Activated T-cell treated with anti-CD3 and anti-CD28 coated beads, Interleukin-2, amount 50 U/mL, for 48 hours (primary cell): ENCODE results near the gene ZNF106.

ENCODE experiments used
- DNase-seq, 2 experiments: peaks; one replicate each; pipeline ENCODE4 v3.0.0-alpha.2; 2020

ZNF106 gene

DNA sequence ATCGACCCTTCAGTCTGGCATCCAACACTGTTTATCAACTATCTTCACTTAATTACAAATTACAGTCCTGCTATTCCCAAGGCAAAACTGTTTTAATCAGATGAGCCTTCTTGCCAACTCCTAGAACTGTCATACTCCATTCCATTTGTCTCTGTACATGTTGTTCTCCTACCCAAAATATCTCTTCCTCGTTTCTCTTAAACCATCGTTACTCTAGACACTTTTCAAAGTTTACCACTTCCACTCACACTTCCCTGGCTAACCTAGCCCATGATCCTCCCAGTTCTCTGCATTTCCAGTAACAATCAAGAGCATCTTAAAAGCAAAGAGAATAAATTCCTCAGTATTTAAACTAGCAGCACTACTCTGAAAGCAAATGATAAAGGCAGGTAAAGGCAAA lies 19.9 kb downstream of the ZNF106 start:
- no peak for DNase-seq

DNA sequence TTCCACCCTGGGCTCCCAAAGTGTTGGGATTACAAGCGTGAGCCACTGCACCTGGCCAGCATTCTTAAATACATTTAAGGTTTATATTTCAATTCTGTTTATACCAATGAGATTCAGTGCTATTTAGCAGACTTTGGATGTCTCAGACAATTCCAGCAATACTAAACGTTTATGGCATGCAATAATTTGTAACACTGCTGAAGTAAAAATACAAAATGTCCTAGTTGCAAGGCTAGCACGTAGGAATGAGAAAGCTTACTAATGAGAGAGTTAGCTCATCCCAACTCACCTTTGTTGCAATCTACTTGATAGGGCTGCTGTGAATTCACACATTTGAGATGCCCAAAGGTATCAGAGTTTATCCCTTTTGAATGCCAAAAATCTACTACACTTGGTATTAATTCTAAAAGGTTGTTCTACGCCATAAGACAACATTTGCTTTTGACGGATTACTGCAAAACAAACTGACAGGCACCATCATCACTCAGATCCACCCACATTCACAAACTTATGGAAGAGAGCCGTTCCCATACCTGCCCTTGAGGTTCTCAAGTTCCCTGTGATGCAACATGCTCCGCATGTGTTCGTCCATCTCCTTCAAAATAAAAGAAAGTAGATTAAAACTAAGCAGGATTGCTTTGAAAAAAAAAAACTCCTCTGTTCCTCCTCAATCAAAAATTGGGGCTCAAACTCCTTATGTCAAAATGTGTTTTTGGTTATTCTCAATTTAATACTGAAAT lies 25.3 kb downstream of the ZNF106 start:
- no peak for DNase-seq

DNA sequence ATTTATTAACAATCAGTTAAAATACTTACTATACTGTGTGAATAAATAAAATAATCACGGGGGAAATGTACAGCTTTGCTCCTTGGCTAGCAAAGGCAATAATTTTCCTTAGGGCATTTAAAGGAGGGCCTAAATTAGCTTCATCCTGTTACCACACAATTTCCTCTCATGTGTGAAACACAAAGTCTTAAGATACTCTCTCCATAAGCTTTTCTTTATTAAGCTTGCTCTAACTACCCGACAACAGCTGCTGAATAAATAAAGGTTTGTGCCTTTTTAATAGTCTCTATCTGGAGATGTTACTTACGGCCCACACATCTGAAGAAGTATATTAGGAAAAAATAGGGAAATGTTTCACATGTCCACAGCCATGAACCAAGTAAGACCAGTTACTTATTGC lies 29.7 kb downstream of the ZNF106 start:
- no peak for DNase-seq

DNA sequence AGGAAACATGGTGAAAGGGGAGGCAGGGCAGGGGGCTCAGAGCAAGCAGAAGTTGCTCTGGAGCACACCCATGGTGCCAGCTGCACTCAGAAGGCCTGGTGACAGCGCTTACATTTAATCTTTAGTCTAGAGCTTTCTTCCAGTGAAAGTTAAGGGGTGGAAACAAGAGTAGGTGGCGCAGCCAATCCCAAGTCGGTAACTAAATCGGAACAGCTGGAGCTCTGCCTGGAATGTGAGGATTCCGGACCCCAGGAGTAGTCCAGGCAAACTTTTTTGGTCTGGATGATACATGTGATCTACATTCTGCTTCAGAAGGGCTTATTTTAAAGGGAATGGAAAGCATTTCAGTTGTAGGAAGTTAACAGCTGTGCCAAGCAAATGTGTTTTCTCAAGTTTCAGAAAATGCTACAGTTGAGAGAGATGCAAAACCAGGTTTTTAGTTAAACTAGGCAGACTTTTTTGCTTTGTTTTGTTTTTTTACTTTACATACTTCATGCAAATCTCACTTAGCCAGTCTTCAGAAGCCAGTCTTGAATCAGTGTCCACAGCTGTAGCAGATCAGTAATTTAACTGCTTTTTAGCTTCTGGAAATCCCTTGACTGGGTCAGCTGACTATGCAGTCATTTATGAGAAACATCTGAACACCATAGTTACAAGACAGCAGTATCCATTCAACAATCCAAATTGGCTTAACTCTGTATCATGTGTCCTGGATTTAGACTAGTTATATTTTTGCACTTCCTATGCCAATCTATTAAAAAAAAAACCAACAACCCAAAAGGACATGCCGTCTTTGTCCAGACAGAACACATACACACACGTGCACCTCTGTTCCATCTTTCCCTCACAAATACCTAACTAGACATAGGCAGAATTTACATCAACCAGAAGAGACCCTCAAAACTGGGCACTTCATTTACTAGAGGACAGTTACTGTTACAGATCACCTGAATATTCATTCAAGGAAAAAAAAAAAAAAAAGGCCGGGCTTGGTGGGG lies 33.2 kb downstream of the ZNF106 start:
- no peak for DNase-seq

DNA sequence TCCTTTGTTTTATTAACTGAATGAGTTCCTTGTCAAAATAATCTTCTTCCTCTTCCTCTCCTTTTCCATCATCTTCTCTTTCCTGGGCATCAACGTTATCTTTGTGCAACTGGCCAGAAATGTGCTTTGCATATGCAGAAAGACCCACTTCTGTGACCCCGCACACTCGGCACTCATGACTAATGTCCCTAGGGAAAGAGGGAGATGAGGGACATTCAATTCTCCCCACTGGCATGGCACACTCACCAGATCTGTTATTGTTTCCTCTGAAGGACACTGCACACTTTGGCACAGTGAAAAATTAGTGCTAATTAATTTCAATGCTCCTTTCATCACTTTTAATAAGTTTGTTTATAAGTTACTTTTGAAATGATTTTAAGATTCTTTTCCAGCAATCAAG lies 34.0 kb downstream of the ZNF106 start:
- no peak for DNase-seq

DNA sequence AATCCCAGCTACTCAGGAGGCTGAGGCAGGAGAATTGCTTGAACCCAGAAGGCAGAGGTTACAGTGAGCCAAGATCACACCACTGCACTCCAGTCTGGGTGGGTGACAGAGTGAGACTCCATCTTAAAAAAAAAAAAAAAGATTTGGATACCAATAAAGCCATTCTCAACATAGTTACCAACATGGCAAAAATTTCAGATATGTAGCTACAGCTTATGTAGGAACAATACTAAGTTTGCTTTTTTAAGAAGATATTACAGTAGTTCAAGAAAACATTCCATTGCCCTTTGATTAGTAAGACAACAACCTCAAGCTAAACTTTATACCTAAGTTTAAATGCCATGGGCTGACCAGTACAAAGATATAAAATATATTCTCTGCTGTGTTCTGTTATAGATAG lies 34.4 kb downstream of the ZNF106 start:
- DNase-seq = no peak

DNA sequence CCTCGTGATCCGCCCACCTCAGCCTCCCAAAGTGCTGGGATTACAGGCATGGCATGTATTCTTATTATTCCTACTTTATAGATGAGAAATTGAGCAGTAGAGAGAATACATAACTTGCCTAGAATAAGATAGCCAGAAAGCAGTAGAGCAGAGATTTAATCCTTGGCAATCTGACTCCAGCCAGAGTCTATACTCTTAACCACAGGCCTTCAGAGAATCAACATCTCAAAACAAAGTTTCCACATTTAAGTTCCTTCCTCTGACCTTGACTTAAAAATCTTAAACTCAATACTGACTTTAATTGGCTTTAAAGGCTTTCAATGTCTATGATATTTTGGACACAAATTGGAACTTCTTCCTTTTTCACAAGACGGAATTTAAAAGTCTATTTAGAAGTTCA lies 37.1 kb downstream of the ZNF106 start:
- no peak for DNase-seq

DNA sequence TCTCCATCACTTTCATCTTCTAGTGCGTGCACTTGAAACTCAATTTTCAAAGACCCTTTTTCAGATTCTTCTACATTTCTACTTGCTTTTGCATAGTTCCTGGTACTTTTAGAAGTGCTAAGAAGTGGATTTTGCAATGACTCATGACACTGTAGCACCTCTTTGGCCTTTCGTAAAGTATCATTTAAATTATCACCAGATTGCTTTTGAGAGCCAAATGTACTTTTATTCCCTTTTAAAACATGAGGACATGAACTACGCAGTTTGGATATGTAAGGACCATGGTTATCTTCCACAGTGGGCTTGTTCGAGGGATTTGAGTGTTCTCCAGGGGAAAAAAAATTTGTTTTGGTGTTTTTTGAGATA lies 40.5 kb downstream of the ZNF106 start:
- no peak for DNase-seq

DNA sequence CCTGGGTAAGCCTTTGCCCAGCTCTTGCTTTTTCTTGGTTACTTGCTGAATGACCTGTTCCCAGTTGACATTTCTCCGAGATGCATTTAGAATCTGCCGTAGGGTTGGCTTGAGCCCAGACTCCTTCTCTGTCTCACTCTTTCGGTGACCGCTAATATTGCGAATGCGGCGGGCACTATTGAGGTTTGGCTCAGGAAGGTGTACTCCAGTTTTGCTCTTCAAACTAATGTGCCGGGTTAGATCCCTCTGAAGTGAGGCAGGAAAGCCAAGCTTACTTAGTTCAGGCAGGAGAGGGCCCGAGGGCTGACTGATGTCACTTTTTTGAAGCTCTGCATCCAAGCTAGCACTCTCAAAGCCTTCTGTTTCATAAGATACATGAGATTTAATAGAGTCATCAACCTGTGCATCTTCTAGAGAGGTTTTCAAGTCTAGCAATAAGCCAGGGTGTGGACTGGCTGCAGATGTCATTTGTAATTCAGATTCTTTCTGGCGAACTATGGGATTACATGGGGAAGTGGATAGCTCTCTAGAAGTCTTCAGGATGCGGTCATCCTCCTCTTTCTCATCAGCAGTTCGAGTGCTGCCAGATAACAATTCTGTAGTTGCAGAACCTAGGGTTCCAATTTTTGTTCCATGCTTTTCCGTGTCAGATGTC lies 41.0 kb downstream of the ZNF106 start:
- DNase-seq = no peak

DNA sequence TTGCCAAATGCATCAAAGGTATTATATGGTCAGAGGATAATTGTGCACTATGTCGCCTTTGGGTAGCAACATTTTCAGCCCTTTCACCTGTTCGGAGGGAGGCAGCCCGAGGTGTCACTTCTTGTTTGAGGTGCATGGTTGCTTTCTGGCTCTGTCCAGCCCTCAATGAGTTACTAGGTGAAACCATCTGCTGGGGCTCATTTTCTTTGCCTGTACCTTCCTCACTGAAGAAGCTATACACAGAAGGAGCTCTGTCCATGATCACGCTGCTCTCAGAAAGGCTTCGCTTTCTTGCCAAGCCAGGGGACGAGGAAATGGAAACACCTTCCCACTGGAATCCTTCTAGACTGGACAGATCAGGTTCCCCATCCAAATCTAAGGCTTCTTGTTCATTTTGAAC lies 42.7 kb downstream of the ZNF106 start:
- no peak for DNase-seq

DNA sequence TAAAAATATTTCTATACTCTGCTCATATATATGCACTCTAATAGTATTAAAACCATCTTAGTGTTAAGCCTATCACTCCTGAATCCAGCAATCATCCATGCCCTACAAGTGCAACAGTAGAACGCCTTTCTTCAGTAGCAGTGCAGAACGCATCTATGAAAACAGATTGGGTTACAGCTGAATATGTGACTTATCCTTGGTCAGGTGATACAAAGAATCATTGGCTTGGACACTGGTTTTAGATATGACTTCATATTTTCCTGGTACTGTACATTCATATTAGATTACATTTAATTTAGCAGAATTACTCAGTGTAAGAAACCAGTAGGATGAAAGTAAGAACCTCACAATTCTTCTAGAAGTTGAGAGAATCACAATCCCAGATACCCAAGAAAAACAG lies 43.3 kb downstream of the ZNF106 start:
- DNase-seq = no peak

DNA sequence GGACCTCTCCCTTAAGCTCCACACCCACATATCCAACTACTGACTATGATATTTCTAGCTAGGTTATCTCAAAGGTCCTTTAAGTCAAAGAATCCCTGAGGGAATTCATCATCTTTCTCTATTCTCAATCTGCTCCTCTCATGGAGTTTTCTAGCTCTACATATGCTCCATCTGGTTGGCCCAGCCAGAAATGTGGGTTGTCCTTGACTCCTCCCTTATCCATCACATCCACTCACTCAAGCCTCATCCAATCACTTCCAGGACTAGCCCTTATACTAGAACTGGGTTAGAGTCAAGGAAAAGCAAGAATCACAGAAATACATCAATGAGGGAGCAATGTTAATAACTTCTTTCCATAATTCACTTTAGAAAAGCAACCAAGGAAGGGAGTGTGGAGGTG lies 45.4 kb downstream of the ZNF106 start:
- no peak for DNase-seq

DNA sequence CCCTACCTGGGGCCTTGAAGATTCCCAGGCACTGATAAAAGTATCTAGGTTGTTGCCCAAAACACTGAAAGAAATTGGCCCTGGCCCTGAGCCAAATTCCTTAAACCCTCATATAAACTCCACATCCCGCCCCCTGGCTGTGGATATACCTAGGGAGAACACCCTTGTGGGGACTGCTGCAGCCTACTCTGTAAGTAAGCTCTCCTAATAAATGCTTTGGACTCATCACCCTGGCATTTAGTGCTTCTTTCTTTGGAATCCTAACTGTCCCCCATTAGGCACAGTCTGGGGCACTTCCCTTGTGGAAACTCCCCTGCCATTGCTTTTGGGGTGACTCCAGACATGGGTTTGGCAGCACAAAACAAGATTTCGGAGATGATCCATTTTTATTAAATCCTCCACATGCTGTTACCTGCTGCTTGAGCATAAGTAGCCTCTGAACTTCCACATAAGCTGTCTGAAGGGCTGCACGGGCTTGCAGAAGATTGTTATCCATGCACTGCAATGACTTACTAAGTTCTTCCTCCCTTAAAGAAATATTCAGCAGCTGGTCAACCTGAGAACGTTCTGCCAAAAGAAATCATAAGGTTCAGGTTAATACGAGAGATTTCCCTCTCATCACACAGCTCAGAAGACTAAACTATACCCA lies 46.4 kb downstream of the ZNF106 start:
- no peak for DNase-seq

DNA sequence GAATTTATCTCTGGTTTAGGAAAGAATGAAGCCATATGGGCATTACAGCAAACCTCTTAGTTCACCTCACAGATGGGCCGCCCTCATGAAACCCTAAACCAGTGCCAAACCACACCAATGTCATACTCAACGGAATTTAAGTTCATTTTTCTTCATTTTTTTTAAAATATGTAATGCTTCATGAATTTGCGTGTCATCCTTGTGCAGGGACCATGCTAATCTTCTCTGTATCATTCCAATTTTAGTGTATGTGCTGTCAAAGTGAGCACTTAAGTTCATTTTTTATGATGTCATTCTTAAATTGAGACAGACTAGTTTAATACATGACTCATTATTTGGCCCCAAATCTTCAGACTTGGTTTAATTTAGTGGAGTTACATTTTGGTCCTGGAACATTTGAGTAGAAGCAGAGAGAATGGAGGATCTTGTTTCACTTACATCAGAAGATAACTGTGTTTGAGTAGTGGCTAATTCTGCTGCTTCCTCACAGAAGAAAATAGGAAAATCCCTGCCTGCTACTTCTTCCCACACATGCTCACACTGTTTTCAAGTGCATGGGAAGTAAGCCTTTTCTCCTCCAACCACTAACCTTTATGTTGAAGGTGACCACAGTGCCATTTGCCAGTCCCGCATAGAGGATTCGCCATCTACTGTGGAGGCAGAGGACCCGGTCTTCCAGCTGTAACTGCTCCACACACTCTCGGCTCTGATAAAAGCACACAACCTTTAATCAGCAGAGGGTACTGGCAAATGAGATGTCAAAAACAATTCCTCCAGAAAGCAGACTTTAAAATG lies 63.3 kb downstream of the ZNF106 start:
- DNase-seq = no peak

DNA sequence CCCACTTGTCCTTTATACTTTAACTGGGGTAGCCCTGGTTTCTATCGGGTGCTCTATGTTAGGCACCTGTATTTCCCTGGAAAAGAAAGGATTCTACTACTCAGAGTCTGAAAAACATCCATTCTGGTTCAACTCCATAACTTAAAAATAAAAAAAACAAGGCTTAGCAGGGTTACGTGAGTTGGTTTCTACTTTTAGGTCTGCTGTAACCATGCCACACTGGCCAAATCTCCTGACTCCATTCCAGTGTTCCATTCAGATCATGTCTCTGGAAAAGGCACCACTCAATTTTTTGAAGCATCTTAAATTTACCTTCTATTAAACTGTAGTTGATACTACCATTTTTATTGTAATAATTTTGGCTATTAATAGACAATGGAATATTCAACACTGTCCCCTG lies 69.6 kb downstream of the ZNF106 start:
- no peak for DNase-seq

DNA sequence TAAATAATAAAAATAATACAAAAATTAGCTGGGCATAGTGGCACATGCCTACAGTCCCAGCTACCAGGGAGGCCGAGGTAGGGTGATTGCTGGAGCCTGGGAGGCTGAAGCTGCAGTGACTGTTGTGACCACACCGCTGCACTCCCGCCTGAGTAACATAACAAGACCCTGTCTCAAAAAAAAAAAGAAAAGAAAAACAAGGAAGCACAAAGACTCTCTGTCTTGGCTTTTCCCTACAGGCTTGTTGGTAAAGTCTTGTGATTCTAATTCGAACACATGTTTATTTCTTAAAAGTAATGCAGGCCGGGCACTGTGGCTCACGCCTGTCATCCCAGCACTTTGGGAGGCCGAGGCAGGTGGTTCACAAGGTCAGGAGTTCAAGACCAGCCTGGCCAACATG lies 71.6 kb downstream of the ZNF106 start:
- DNase-seq = no peak

DNA sequence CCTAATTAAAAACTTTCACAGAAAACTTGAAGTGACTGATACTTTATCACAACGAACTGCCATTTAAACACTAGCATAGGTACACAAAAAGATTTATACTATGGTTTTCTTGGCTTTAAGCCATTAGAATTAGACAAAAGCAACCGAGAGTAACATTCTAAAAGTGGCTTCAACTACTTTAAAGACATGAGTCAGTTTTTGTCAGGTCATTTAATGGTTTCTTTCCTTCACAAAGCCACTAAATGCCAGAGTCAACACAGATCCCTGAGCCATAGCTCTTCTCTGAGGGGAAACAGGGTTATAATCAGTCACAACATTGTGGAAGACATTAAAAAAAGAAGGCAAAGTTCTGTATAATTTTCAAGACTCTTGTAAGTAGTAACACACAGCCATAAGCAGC lies 77.0 kb downstream of the ZNF106 start:
- DNase-seq = no peak

DNA sequence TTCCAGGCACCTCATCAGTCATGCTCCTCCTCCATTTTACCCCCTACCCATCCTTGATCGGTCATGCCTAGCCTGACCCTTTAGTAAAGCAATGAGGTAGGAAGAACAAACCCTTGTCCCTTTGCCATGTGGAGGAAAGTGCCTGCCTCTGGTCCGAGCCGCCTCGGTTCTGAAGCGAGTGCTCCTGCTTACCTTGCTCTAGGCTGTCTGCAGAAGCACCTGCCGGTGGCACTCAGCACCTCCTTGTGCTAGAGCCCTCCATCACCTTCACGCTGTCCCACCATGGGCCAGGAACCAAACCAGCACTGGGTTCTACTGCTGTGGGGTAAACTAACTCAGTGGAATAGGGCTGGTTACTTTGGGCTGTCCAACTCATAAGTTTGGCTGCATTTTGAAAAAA lies 79.1 kb downstream of the ZNF106 start:
- no peak for DNase-seq

DNA sequence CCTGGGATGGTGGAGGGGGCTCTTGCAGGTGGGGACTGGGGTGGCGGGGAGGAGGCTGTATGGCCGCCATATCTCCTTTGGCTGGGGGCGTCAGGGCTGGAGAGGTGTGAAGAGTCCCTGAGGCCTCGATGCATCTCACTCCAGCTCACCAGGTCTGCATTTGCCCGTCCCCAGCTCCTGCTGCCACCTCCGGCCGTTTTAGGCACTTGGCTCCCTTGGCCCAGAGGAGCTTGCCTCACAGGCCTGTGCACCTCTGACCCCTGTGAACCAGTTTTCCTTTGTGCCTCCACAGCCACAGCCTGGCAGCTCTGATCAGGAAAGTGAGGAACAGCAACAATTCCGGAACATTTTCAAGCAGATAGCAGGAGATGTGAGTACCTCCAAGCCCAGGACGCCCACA lies 81.9 kb downstream of the ZNF106 start:
- no peak for DNase-seq

DNA sequence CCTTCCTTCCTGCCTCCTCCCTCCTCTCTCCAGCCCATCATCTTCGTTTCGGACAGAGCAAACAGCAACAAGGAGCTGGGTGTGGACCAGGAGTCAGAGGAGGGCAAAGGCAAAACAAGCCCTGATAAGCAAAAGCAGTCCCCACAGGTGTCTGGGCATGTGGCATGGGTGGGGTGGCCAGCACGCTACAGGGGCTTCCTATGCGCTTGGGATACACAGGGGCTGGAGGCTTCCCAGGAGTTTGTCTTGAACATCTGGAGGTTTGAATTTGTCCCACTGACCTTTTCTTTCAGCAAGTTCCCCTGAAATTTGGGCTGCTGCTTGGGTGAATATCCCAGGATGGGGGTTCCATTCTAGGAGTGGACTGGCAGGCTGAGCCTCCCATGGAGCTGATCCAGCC lies 82.8 kb downstream of the ZNF106 start:
- no peak for DNase-seq

DNA sequence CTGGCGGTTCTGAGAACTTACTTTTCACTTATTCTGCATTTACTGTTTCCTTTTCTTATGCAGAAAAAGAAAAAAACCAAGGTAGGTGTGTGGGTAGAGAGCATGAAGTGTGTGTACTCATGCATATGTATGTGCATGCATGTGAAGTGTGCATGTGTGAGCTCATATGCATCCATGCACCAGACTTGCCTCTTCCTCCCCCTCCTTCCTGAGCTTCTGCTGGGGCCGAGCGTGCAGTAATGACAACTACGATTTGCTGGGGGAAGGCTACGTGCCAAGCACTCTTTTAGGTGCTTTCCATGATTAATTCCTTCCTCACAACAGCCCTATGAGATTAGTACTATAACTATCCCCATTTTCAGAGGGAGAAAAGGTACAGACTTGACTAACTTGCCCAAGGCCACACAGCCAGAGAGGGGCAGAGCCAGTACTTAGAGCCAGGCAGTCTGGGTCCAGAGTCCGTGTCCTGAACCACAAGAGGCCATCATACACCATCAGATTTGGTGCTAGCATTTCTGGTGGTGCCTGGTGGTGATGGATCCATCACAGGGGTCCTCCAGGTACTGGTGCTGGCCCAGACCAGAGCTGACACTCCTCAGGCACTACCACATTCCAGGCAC lies 85.0 kb downstream of the ZNF106 start:
- DNase-seq = no peak
